OCI-LY3 (cell line): Measurements from ENCODE around the gene ARL6IP5.

Experiments used
- H2AFZ ChIP-seq: fragments of 200-600, 300-600 bp; shearing (Covaris generic); 2 replicates; pipeline ENCODE4 v1.6.0; 2014; ENCODE audit warnings: antibody characterized with exemption, low read depth, low read length
- H3K27ac ChIP-seq: fragments of 200-600, 300-600 bp; sonication (generic); 2 replicates; pipeline ENCODE4 v1.5.1; 2014; ENCODE audit warnings: mild to moderate bottlenecking, low read length, moderate library complexity, mixed read lengths
- H3K27me3 ChIP-seq: fragments of 200-600, 300-600 bp; sonication (generic); 2 replicates; pipeline ENCODE4 v1.6.1; 2014; ENCODE audit warnings: low read depth, low read length, mixed read lengths
- H3K36me3 ChIP-seq: fragments of 200-600, 300-600 bp; sonication (generic); replicated peaks from 2 replicates; pipeline ENCODE3; 2014; ENCODE audit warnings: low read depth, low read length, mixed read lengths
- H3K4me1 ChIP-seq: fragments of 300-600, 200-600 bp; sonication (generic); 2 replicates; pipeline ENCODE4 v1.6.1; 2014; ENCODE audit warnings: low read length, mixed read lengths
- H3K4me2 ChIP-seq: fragments of 200-600, 300-600 bp; sonication (generic); 2 replicates; pipeline ENCODE4 v1.6.1; 2014; ENCODE audit warnings: low read length, mixed read lengths
- H3K4me3 ChIP-seq: fragments of 300-600, 200-600 bp; sonication (generic); 2 replicates; pipeline ENCODE4 v1.5.1; 2014; ENCODE audit warnings: antibody characterized with exemption, mild to moderate bottlenecking, low read length, moderate library complexity
- H3K79me2 ChIP-seq: fragments of 300-600, 200-600 bp; shearing (Covaris generic); 2 replicates; pipeline ENCODE4 v1.6.1; 2014; ENCODE audit warnings: mild to moderate bottlenecking, low read length, mixed read lengths
- H3K9ac ChIP-seq: fragments of 300-600, 200-600 bp; shearing (Covaris generic); 2 replicates; pipeline ENCODE4 v1.6.0; 2014; ENCODE audit warnings: mild to moderate bottlenecking, low read length, moderate library complexity
- H3K9me3 ChIP-seq: fragments of 200-600, 300-600 bp; shearing (Covaris generic); 2 replicates; pipeline ENCODE4 v1.6.1; 2014; ENCODE audit warnings: low read length, mixed read lengths; ENCODE audit not compliant: insufficient read depth
- H4K20me1 ChIP-seq: fragments of 200-600, 300-600 bp; sonication (generic); 2 replicates; pipeline ENCODE4 v1.6.1; 2016; ENCODE audit warnings: low read length, mixed read lengths; ENCODE audit not compliant: insufficient read depth
- EZH2phosphoT487 ChIP-seq: fragments of 200-600 bp; shearing (Covaris generic); IDR thresholded peaks from 2 replicates; pipeline ENCODE4 v1.6.1; 2018; ENCODE audit warnings: antibody characterized with exemption, mixed run types, low read depth
- TF ChIP-seq, protein P1 (sequence below): fragments of 200-600, 300-600 bp; sonication (generic); IDR thresholded peaks from 2 replicates; pipeline ENCODE4 v1.5.1; 2014; ENCODE audit warnings: antibody characterized with exemption, low read length, low read depth

Gene ARL6IP5

DNA sequence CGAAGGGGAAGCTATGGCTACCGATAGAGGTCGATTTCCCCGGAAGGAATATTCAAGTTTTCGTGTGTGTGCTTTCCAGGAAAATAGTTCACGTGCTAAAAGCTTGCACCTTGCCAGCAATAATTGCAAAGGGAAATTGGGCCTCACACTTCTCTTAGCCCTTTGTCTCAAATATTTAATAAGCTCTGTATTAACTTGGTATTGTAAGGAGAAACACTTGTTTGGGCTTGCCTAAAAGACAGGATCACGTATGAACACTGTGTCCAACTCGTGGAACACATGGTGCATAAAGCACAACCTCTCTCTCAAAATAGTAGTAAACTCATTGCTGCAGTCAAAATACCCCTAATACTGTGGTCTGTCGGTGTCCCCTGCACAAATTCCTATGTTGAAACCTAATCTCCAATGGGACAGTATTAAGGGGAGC lies 32.3 kb upstream of the ARL6IP5 start:
- Histone ChIP-seq H3K27ac (peak overlapping the region; percentile 57), H2AFZ (peak overlapping the region; percentile 61)
- TF ChIP-seq, protein P1, sequence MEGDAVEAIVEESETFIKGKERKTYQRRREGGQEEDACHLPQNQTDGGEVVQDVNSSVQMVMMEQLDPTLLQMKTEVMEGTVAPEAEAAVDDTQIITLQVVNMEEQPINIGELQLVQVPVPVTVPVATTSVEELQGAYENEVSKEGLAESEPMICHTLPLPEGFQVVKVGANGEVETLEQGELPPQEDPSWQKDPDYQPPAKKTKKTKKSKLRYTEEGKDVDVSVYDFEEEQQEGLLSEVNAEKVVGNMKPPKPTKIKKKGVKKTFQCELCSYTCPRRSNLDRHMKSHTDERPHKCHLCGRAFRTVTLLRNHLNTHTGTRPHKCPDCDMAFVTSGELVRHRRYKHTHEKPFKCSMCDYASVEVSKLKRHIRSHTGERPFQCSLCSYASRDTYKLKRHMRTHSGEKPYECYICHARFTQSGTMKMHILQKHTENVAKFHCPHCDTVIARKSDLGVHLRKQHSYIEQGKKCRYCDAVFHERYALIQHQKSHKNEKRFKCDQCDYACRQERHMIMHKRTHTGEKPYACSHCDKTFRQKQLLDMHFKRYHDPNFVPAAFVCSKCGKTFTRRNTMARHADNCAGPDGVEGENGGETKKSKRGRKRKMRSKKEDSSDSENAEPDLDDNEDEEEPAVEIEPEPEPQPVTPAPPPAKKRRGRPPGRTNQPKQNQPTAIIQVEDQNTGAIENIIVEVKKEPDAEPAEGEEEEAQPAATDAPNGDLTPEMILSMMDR = no peak
- TF ChIP-seq EZH2phosphoT487 = no peak

DNA sequence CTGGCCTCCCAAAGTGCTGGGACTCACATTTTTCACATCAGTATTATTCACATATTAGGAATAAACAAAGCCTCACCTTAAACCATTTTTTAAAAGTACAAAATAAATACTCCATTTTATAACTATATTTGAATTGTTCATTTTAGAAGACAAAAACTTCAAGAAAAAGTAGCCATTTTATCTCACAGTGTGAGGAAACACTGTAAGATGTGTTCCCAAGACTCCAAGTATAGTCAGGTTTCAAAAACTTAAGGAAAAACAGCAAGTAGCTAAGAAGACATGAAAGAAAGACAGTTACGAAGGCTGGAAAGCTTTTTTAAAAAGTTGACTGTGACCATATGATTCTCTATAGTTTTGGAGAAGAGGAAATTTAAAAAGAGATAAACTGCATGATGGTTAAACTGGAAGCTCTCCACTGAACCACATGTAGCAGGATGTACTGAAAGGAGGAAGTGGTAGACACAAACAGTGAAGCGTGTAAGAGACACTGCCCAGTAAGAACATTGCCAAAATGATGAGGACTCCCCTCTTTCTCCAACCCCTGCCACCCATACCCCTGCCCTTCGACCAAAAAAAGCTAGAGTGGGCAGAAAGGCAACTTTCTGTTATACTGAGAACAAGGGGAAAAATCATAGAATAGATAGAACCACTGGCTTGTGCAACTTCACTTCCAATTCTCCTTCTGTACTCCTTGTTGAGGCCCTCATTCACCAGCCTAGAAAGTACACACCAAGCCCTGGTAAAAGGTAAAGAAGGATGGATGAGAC lies 26.4 kb upstream of the ARL6IP5 start:
- Histone ChIP-seq H3K79me2 (no peaks in the 10 kb centered on the region), H3K4me3 (no peak overlapping the region), H3K27me3 (no peaks in the 10 kb centered on the region), H3K36me3 (peaks cover 65% of the 10 kb centered on the region), H3K9ac (no peak overlapping the region; the same call in 1 of the 2 replicates), H3K9me3 (no peaks in the 10 kb centered on the region), H3K27ac (peak overlapping the region; percentile 59), H4K20me1 (no peaks in the 10 kb centered on the region), H3K4me2 (peak overlapping the region; percentile 35), H2AFZ (no peak overlapping the region), H3K4me1 (peaks cover 13% of the 10 kb centered on the region)
- TF ChIP-seq, protein P1 = no peak
- no peak for TF ChIP-seq EZH2phosphoT487

More for the DNA sequence above, 32.3 kb upstream of the ARL6IP5 start:
- no peaks in the 10 kb centered on the region for H3K27me3 ChIP-seq
- H3K4me3 ChIP-seq = peak overlapping the region; percentile 91
- peaks cover 45% of the 10 kb centered on the region for H3K79me2 ChIP-seq
- peak overlapping the region; percentile 60 for H3K9ac ChIP-seq
- H3K4me1 ChIP-seq = peaks cover 15% of the 10 kb centered on the region
- peaks cover 34% of the 10 kb centered on the region for H3K36me3 ChIP-seq
- no peaks in the 10 kb centered on the region for H3K9me3 ChIP-seq
- peak overlapping the region; percentile 88 for H3K4me2 ChIP-seq
- peaks cover 30% of the 10 kb centered on the region for H4K20me1 ChIP-seq

DNA sequence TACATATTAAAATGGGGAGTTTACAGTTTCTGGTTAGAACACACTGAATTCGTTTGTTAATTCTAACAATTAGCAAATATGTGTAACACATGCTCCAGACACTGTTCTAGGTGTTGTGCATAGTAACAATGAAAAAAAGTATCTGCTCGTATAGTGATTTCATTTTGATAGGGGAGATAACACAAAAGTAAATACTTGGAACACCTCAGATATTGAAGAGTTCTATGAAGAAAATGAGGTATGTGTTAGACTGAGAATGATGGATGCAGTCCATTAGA lies 25.9 kb upstream of the ARL6IP5 start:
- peaks cover 13% of the 10 kb centered on the region for H3K4me1 ChIP-seq
- no peaks in the 10 kb centered on the region for H3K9me3 ChIP-seq
- H3K4me2 ChIP-seq = peak overlapping the region; percentile 35
- no peaks in the 10 kb centered on the region for H3K27me3 ChIP-seq
- no peak overlapping the region for H3K4me3 ChIP-seq
- H3K36me3 ChIP-seq = peaks cover 61% of the 10 kb centered on the region
- peak overlapping the region; percentile 59 for H3K27ac ChIP-seq
- no peak overlapping the region for H2AFZ ChIP-seq
- no peaks in the 10 kb centered on the region for H3K79me2 ChIP-seq
- no peak for TF ChIP-seq EZH2phosphoT487
- TF ChIP-seq, protein P1 = no peak
- no peak overlapping the region; the same call in 1 of the 2 replicates for H3K9ac ChIP-seq
- no peaks in the 10 kb centered on the region for H4K20me1 ChIP-seq

DNA sequence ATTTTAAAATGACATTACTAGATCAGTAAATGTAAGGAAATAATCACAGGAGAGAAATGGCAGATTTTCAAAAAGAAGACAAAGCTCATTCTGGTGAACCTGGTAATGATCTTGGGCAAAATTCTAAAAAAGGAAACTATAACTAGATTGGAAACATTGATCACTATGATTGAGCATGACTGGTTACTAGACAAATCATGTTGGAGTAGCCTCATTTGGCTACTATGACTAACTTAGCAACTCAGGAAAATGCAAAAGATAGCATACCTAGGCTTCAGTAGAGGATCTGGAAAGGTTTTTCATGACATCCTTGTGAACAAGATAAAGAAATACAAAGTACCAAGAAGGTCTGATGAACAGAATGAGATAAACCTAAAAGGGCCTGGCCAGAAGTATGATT lies 25.0 kb upstream of the ARL6IP5 start:
- H3K4me3 ChIP-seq = no peak overlapping the region
- H3K27ac ChIP-seq = no peak overlapping the region
- no peaks in the 10 kb centered on the region for H3K79me2 ChIP-seq
- no peak overlapping the region for H3K4me2 ChIP-seq
- peaks cover 62% of the 10 kb centered on the region for H3K36me3 ChIP-seq
- H3K9me3 ChIP-seq = no peaks in the 10 kb centered on the region
- TF ChIP-seq, protein P1 = no peak
- TF ChIP-seq EZH2phosphoT487 = no peak
- H3K27me3 ChIP-seq = no peaks in the 10 kb centered on the region
- peaks cover 13% of the 10 kb centered on the region for H3K4me1 ChIP-seq
- no peak overlapping the region for H2AFZ ChIP-seq
- no peaks in the 10 kb centered on the region for H4K20me1 ChIP-seq
- H3K9ac ChIP-seq = no peak overlapping the region
